AG09309 (cell line): ENCODE data around the gene HIF3A.
"Not testable (repeated sequence)": the region's sequence is repeated elsewhere in the genome, so short reads cannot be mapped to it uniquely, and the experiment has no call there.

Experiments used
- DNase-seq: peaks from one replicate; pipeline ENCODE4 v3.0.0-alpha.2; 2010; ENCODE audit warnings: low read depth
- H3K4me3 ChIP-seq: 2 replicates; pipeline ENCODE4 v1.5.1; 2011; ENCODE audit warnings: mild to moderate bottlenecking, low read depth, low read length, moderate library complexity; ENCODE audit not compliant: control insufficient read depth
- TF ChIP-seq, protein P1 (sequence below): IDR thresholded peaks from 2 replicates; pipeline ENCODE4 v1.5.1; 2011; ENCODE audit warnings: mild to moderate bottlenecking, low read depth, low read length, inconsistent platforms; ENCODE audit not compliant: insufficient read depth, control insufficient read depth; ENCODE audit errors: missing control alignments

Gene HIF3A

GRCh38 chr19:46317339-46317738 is 20.5 kb downstream of the HIF3A start:
- H3K4me3 ChIP-seq, result no peak overlapping the region
- TF ChIP-seq, protein P1, sequence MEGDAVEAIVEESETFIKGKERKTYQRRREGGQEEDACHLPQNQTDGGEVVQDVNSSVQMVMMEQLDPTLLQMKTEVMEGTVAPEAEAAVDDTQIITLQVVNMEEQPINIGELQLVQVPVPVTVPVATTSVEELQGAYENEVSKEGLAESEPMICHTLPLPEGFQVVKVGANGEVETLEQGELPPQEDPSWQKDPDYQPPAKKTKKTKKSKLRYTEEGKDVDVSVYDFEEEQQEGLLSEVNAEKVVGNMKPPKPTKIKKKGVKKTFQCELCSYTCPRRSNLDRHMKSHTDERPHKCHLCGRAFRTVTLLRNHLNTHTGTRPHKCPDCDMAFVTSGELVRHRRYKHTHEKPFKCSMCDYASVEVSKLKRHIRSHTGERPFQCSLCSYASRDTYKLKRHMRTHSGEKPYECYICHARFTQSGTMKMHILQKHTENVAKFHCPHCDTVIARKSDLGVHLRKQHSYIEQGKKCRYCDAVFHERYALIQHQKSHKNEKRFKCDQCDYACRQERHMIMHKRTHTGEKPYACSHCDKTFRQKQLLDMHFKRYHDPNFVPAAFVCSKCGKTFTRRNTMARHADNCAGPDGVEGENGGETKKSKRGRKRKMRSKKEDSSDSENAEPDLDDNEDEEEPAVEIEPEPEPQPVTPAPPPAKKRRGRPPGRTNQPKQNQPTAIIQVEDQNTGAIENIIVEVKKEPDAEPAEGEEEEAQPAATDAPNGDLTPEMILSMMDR, result no peak

GRCh38 chr19:46319613-46320012 is 22.8 kb downstream of the HIF3A start:
- no peak for DNase-seq

More at GRCh38 chr19:46317339-46317738, 20.5 kb downstream of the HIF3A start:
- no peak for DNase-seq

DNA sequence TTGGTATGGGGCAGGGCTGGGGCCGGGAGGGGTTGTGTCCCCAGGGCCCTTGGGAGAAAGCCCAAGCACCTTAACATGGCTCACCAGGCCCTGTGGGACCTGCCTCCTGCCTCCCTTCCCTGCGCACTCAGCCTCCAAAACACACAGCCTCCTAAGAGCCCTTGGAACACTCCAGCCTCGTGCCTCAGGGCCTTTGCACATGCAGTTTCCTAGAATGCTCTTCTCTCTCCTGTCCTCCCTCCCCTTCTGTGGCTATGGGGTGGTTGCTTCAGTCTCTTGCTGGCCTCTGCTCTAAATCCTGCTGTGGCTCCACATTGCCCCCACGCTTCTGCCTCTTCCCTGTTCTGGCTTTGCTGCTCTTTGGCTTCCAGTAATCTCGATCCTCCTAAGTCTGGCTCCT is 23.7 kb downstream of the HIF3A start:
- DNase-seq, result no peak
- TF ChIP-seq, protein P1, result no peak
- H3K4me3 ChIP-seq, result no peak overlapping the region

More at GRCh38 chr19:46319613-46320012, 22.8 kb downstream of the HIF3A start:
- H3K4me3 ChIP-seq, result no peak overlapping the region
- TF ChIP-seq, protein P1, result no peak

GRCh38 chr19:46321653-46322052 is 24.8 kb downstream of the HIF3A start:
- TF ChIP-seq, protein P1, result no peak
- DNase-seq, result no peak
- H3K4me3 ChIP-seq, result no peak overlapping the region

DNA sequence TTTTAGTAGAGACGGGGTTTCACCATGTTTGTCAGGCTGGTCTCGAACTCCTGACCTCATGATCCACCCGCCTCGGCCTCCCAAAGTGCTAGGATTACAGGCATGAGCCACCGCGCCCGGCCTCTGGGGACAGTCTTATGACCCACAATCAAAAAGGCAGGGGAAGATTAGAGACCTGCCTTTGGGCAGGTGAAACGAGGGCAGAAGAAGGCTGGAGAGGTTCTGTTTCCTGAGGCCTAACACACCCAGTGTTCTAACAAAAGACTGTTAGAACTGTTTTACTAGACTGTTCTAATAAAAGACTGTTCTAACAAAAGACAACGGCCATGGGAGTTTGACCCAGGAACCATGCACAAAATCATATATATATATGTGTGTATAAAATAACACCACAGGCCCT is 26.4 kb downstream of the HIF3A start:
- H3K4me3 ChIP-seq, DNase-seq: not testable (repeated sequence)

DNA sequence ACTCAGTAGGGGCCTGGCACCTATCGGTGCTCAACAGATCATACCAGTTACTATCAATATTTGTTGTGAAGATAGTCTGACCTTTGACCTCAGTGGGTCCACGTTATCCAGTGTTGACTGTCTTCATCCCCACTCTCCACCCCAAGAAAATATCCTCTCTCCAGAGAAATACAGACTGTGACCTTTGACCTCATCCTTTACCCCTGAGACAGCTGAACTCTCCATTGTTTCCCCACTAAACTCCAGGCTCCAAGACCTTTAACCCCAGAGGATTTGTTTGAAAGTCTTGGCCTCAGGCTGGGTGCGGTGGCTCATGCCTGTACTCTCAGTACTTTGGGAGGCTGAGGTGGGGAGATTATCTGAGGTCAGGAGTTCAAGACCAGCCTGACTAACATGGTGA is 27.4 kb downstream of the HIF3A start:
- TF ChIP-seq, protein P1, result no peak
- no peak for DNase-seq
- H3K4me3 ChIP-seq, result no peak overlapping the region

DNA sequence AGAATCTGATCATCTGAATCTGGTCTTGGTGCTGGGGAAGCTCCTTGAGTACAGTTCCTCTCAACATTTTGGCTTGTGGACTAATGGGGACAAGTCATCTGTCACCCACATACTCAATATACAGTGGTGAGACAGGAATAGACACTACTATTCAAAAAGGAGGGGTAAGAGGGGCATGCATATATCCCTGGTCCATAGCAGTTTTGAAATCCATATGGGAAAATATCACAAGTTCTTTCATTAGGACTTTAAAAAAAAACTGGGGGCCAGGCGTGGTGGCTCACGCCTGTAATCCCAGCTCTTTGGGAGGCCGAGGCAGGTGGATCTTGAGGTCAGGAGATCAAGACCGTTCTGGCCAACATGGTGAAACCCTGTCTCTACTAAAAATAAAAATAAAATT is 29.8 kb downstream of the HIF3A start:
- DNase-seq, result no peak
- no peak overlapping the region for H3K4me3 ChIP-seq
- TF ChIP-seq, protein P1, result no peak

DNA sequence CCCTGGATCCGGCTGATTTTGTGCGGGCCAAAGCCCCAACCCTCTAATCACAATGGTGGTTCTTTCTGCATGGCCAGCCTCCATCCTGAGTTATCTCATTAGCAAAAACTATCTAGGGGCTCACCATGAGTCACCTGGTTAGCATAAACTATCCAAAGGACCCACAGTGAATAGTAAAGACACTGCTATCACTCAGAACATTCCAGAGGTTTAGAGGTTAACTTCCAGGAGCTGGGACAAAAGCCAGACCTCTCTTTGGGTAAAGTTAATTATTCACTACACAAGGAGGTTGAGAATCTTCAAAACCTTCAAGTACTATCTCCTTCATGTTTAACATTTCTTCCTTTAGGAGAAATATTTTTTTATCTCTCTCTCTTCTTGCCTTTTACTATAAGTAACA is 31.2 kb downstream of the HIF3A start:
- TF ChIP-seq, protein P1, result no peak
- no peak for DNase-seq
- H3K4me3 ChIP-seq, result no peak overlapping the region
